HL-60/S4 treated with retinoic acid at 250 ng/mL for 4 days and 3 days (cell line): ENCODE data around the gene EPHB1.
"Not testable (repeated sequence)": the region's sequence is repeated elsewhere in the genome, so short reads cannot be mapped to it uniquely, and the experiment has no call there.

ENCODE experiments used
- in situ Hi-C: fragments of 300-500 bp; cut with MboI; formaldehyde crosslinking; loops from 2 replicates; pipeline ENCODE4 v1.7.0; 2022; ENCODE audit warnings: low sequenced_read_pairs

The EPHB1 gene

GRCh38 chr3:134938029-134938525 lies 143.0 kb downstream of the EPHB1 start:
- in situ Hi-C loops, result no loop called here

- in situ Hi-C loops, result no loop called here
Measured at GRCh38 chr3:134939978-134940377, 144.9 kb downstream of the EPHB1 start.

- in situ Hi-C loops, result no loop called here
Measured at GRCh38 chr3:134941820-134942219, 146.8 kb downstream of the EPHB1 start.

DNA sequence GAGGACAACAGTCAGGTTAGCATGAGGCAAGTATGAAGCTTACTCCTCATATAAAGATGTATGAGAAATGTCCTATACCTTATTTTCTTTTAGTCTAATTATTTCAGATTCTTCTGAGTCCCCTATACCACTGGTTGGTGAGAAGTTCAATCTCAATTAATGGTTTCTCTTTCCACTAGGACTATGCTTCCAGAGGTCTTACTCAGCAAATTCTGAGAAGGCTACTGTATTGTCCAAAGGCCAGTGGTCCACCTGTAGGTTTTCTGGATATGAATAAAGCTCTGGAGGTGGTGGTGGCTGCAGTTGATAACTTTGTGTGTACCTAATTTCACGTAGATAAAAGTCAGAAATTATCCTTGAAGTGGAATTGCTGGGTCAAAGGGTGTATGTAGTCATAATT lies 149.4 kb downstream of the EPHB1 start:
- in situ Hi-C loops, result no loop called here

- in situ Hi-C loops, result no loop called here
Measured at GRCh38 chr3:134949150-134949549, 154.1 kb downstream of the EPHB1 start.

- in situ Hi-C loops, result no loop called here
Measured at GRCh38 chr3:134952371-134952770, 157.3 kb downstream of the EPHB1 start.

DNA sequence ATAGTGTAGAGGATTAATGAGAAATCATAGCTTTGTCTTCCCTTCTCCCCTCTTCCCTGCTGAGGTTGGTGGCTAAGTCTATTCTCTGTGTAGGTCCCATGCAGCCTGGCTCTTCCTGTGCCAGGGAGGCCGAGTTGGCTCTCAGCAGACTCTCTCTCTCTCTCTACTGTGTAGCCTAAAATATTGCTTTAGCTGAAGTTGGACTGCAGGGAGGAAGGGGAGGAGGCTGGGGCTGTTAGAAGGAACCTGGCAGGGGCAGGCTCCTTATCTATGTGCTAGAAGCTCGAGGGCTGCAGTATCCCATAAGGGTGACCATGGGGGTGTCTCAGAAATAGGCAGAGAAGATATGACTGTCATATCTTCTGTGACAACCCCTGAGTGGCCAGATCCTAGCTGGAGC lies 160.8 kb downstream of the EPHB1 start:
- in situ Hi-C loops, result no loop called here

GRCh38 chr3:134956395-134956794 lies 161.3 kb downstream of the EPHB1 start:
- in situ Hi-C loops, result no loop called here

GRCh38 chr3:134956844-134957243 lies 161.8 kb downstream of the EPHB1 start:
- in situ Hi-C loops, result no loop called here

GRCh38 chr3:134959516-134959915 lies 164.5 kb downstream of the EPHB1 start:
- in situ Hi-C loops, result no loop called here

DNA sequence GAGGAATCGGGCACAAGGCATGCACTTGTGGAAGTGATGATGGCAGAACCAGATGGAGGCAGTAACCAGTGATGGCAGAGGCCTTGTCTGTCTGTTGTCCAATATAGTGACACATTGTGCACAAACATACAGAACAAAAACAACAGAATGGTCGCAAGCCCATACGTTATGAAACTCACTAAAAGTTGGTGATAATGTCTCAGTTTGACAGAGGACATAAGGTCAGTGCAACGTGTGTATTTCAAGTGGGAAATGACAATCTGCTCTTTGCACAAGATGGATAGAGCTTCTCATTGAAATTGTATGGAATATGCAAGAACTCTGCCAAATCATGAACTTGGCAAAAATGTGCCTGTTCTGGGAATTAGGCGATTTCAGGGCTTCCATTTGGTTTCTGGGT lies 169.2 kb downstream of the EPHB1 start:
- in situ Hi-C loops, result no loop called here

GRCh38 chr3:134965865-134966481 lies 170.9 kb downstream of the EPHB1 start:
- in situ Hi-C loops, result no loop called here

DNA sequence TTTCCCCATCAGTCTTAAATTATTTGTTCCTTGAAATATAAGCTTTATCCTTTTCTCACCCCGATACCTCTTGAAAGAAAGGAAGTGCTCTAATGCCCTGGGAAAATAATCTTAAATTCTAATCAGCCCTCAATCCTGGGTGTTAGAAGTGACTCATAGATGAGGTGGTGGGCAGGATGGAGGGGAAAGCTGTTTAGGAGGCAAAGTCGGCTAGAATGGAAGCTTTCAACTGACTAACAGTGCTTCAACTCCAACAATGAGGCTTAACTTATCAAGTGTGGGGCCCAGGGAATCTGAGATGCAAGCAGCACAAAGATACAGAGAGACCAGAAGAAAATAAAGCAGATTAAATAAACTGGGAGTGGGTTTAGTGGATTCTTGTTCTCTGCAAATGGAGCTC lies 175.8 kb downstream of the EPHB1 start:
- in situ Hi-C loops, result no loop called here

DNA sequence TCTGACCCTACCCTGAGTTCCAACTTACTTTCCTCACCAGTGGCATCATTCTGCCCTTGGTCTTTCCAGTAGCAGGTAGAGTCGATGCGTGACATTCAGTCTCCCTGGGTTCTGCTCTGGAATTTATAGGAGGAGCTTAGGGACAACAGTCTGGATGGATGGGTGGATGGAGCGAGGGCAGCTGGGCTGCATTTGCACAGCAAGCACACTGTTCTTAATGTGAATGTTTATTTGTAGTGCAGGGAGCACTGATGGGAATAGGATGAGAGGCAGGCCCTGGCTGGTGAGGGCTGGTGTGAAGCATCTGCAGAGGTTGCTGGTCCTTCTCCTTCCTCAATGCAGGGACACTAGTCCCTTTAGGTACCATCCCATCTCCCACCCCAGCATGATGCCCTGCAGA lies 176.2 kb downstream of the EPHB1 start:
- in situ Hi-C loops, result no loop called here

- in situ Hi-C loops, result not testable (repeated sequence)
Measured at GRCh38 chr3:134971907-134972306, 176.8 kb downstream of the EPHB1 start.

- in situ Hi-C loops, result no loop called here
Measured at GRCh38 chr3:134972836-134973455, 177.9 kb downstream of the EPHB1 start.

- in situ Hi-C loops, result no loop called here
Measured at GRCh38 chr3:134974624-134975023, 179.6 kb downstream of the EPHB1 start.

- in situ Hi-C loops, result no loop called here
Measured at GRCh38 chr3:134976948-134977347, 181.9 kb downstream of the EPHB1 start.

DNA sequence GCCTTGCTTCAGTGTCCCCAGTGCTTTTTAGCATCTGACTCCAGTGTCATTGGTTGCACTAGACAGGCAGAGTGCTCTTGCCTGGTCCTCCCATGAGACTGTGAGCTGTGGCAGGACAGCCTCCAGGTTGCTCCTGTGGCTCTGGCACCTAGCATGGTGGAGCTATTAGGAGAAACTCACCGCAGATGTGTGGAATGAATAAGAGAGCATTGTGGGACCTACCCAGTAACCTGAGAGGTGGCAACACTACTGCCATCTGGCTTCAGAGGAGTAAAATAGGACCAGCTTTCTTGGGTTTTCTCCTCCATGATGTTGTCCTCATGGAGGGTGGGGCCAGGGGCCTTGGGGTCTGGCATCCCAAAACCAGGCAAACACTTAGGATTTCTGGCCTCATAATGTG lies 183.6 kb downstream of the EPHB1 start:
- in situ Hi-C loops, result no loop called here

DNA sequence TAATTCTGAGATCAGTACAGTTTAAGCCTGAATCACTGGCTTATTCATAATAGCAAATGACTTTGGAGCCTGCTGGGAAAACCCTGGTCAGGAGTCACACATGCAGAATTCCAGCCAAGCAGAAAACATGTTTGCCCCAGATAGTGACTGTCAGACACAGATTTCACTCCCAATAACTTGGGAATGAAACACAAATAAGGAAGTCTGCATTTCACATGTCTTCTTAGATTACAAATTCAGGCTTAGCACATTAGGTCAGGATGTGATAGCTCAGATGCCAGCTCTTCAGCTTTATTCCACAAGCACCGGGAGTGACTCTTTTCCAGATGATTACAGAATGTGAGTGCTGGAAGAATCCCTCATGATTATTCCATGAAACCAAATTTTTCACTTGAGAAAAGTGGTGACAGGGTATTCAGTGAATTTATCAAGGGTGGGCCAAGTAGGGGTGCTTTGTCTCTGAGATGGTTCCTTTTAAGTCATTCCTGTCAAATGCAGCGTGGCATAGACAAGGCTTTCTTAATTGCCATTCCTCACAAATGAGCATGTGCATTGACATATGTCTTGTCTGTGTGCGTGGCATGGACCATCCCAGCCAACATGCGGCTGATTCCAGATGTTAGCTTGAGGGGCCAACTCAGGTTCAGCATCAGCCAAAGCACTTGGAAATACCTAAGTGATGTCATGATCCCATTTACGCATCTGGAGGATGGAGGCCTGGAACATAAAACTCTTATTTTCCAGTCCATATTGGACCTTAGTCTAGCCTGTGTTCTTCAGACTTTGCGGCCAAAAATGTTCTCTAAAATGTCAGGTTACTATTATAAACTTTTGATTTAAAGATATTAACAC lies 191.0 kb downstream of the EPHB1 start:
- in situ Hi-C loops, result no loop called here

DNA sequence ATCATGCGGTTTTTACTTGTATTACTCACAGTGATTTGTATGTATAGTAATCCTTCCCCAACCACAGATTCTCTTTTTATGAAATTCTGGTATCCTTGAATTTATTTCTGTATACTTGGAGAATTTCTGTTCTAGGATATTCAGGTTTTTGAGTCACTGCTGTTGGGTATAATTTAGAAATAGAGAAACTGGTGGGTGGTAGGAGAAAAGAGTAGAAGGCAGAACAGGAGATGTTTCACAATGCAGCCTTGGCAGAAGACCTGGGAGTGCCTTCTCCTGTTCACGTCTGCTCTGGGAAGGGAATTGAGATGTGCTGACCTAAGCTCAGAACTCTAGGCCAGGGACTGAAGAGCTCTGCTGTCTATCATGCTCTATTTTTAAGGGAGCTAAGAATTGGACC lies 193.6 kb downstream of the EPHB1 start:
- in situ Hi-C loops, result no loop called here

DNA sequence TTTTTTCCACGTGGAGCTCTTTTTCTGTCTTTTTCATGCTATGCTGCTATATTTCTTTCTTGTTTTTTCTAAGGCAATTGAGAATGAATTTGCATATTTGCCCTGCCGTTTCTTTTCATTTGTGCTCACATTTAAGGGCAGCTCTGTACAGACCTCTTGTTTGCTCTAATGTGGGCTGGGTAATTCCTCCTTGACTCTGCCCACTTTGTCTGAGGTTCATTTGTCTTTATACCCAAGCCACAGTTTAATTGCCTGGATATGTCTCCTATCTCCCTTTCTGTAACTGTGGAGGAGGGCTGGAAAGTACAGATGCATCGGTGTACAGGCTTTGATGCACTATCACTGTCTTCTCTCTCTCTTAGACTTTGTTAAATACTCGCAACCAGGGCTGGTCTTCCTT lies 195.9 kb downstream of the EPHB1 start:
- in situ Hi-C loops, result no loop called here
